GM12891 (cell line): ENCODE data around the gene DENND4A.

Source experiments
- POLR2A ChIP-seq: IDR thresholded peaks from 2 replicates; pipeline ENCODE4 v1.6.1; 2011; ENCODE audit warnings: low read depth, low read length, control low read depth
- POLR2AphosphoS5 ChIP-seq: IDR thresholded peaks from 2 replicates; pipeline ENCODE4 v1.6.1; 2011; ENCODE audit warnings: low read depth, low read length, control low read depth
- POU2F2 ChIP-seq: IDR thresholded peaks from 2 replicates; pipeline ENCODE4 v1.6.1; 2011; ENCODE audit warnings: low read depth, mild to moderate bottlenecking, control low read depth, low read length, moderate library complexity
- SPI1 ChIP-seq: IDR thresholded peaks from 2 replicates; pipeline ENCODE4 v1.6.1; 2011; ENCODE audit warnings: low read depth, low read length, control low read depth
- TAF1 ChIP-seq: IDR thresholded peaks from 2 replicates; pipeline ENCODE4 v1.6.1; 2011; ENCODE audit warnings: low read depth, low read length, control low read depth

DNA sequence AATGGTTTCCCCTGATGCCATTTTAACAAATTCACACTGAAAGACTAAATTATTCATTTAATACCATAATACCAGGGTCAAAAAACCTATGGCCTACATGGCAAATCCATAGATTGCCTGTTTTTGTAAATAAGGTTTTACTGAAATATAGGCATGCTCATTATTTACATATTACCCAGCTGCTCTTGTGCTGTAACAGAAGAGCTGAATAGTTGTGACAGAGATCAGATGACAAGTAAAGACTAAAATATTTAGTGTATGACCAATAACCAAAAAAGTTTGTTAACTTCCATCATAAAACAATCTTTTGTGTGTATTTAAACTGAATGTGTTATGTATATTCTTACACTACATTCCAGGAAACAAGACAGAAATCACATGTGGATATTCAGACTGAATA lies 60.2 kb downstream of the DENND4A start:
- TF ChIP-seq POLR2AphosphoS5 (no peak), POLR2A (no peak), SPI1 (no peak), TAF1 (no peak), POU2F2 (no peak)
